ENCODE data around the gene SF3A2. TPM values are rescaled to one million over a fixed set of nuclear protein-coding genes. Genes with fewer than 3 reads are reported as not detected.
A peak's percentile ranks its signal among the peaks of the same experiment; 100 is the strongest.

Gene SF3A2
- total and polyA plus RNA-seq, 10 of the 15 experiments (the other 5 are each of a cell fraction or from before 2014, with no cell fraction given), result 0.33 to 143 (median 30.6) TPM

- TF ChIP-seq SKIL (IDR thresholded peaks at IDR 0.05; ENCODE audit: low read depth, poor library complexity, severe bottlenecking) (no peak), ELK1 (IDR thresholded peaks at IDR 0.05; ENCODE audit: low read depth, low read length) (no peak), USF1 (IDR thresholded peaks at IDR 0.05; ENCODE audit: borderline replicate concordance, extremely low read length, insufficient read depth, low read depth, low read length) (no peak), ZBTB33 (IDR thresholded peaks at IDR 0.05) (no peak), TCF3 (IDR thresholded peaks at IDR 0.05; ENCODE audit: borderline replicate concordance, insufficient read depth, low read depth, low read length) (no peak; the same call in 1 of the 2 replicates), SPI1 (IDR thresholded peaks at IDR 0.05; ENCODE audit: borderline replicate concordance, insufficient read depth, low read depth, low read length) (no peak), PML (IDR thresholded peaks at IDR 0.05; ENCODE audit: low read length) (peak; percentile 99), SMAD1 (IDR thresholded peaks at IDR 0.05; ENCODE audit: low read depth, partially characterized antibody) (peak; percentile 94), NFYB (IDR thresholded peaks at IDR 0.05; ENCODE audit: insufficient read depth, low read depth, low read length) (peak; percentile 84), BRCA1 (IDR thresholded peaks at IDR 0.05; ENCODE audit: low read depth, low read length) (no peak), IKZF2 (IDR thresholded peaks at IDR 0.05) (no peak), NR2C2 (IDR thresholded peaks at IDR 0.05; ENCODE audit: borderline replicate concordance, control insufficient read depth, insufficient read length, low read depth) (no peak), POU2F2 (IDR thresholded peaks at IDR 0.05; ENCODE audit: borderline replicate concordance, low read depth, low read length) (peak; percentile 81; the same call in 2 of the 3 replicates), USF2 (IDR thresholded peaks at IDR 0.05; ENCODE audit: borderline replicate concordance, low read depth, low read length) (no peak), DPF2 (IDR thresholded peaks at IDR 0.05) (peak; percentile 72), JUND (IDR thresholded peaks at IDR 0.05; ENCODE audit: low read depth, low read length) (no peak)
- TF ChIP-seq, protein P1, sequence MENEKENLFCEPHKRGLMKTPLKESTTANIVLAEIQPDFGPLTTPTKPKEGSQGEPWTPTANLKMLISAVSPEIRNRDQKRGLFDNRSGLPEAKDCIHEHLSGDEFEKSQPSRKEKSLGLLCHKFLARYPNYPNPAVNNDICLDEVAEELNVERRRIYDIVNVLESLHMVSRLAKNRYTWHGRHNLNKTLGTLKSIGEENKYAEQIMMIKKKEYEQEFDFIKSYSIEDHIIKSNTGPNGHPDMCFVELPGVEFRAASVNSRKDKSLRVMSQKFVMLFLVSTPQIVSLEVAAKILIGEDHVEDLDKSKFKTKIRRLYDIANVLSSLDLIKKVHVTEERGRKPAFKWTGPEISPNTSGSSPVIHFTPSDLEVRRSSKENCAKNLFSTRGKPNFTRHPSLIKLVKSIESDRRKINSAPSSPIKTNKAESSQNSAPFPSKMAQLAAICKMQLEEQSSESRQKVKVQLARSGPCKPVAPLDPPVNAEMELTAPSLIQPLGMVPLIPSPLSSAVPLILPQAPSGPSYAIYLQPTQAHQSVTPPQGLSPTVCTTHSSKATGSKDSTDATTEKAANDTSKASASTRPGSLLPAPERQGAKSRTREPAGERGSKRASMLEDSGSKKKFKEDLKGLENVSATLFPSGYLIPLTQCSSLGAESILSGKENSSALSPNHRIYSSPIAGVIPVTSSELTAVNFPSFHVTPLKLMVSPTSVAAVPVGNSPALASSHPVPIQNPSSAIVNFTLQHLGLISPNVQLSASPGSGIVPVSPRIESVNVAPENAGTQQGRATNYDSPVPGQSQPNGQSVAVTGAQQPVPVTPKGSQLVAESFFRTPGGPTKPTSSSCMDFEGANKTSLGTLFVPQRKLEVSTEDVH (IDR thresholded peaks at IDR 0.05; ENCODE audit: low read depth, partially characterized antibody), result no peak
Measured at GRCh38 chr19:2269244-2270156, 32.9 kb downstream of the SF3A2 start (continued).
